Left lung (tissue), 10 donors: Measurements from ENCODE around the gene WBP1. TPM values are rescaled to one million over a fixed set of nuclear protein-coding genes. Genes with fewer than 3 reads are reported as not detected.

ENCODE experiments used
- ATAC-seq: fragments of 200-7000 bp; cut with Tn5 transposase; one replicate; pipeline ENCODE4 v1.9.1; 2020; ENCODE audit warnings: moderate library complexity
- DNase-seq, 4 donors: peaks; one replicate each; pipeline ENCODE4 v3.0.0-alpha.2; 2013 to 2020
- H3K27ac ChIP-seq, 2 donors: fragments of 200-600 bp; sonication (generic) in 1 of 2; one replicate each; pipeline versions ENCODE4 v1.5.0 to v1.8.0; 2020 to 2021
- H3K27me3 ChIP-seq, 2 donors: fragments of 200-600 bp; sonication (generic) in 1 of 2; one replicate each; pipeline versions ENCODE4 v1.5.0 to v1.8.0; 2020 to 2021
- H3K36me3 ChIP-seq, 2 donors: fragments of 200-600 bp; sonication (generic) in 1 of 2; one replicate each; pipeline versions ENCODE4 v1.5.0 to v1.8.0; 2020 to 2021
- H3K4me1 ChIP-seq, 2 donors: fragments of 200-600 bp; one replicate each; pipeline ENCODE4 v1.8.0; 2021
- H3K4me3 ChIP-seq, 2 donors: fragments of 200-600 bp; sonication (generic) in 1 of 2; one replicate each; pipeline versions ENCODE4 v1.5.0 to v1.8.0; 2020 to 2021; ENCODE audit warnings: mild to moderate bottlenecking in 1 of 2
- H3K9me3 ChIP-seq, 2 donors: fragments of 200-600 bp; sonication (generic) in 1 of 2; one replicate each; pipeline versions ENCODE4 v1.5.0 to v1.8.0; 2020 to 2021
- CTCF ChIP-seq, 2 donors: fragments of 200-600 bp; sonication (generic) in 1 of 2; IDR thresholded peaks; one replicate each; pipeline versions ENCODE4 v1.5.0 to v1.8.0; 2021; ENCODE audit warnings: antibody characterized with exemption in 2 of 2
- intact Hi-C, 2 donors: fragments of 100-400 bp; cut with DNase I; formaldehyde crosslinking; loops; one replicate each; pipeline versions ENCODE4 v1.11.2 to v1.14.2; 2022
- polyA plus RNA-seq, 6 donors: library from polyadenylated mRNA; unstranded; fragments of 120-200 nt; gene quantifications; one replicate each; pipeline ENCODE4 v1.2.1, GENCODE V29; 2013; ENCODE audit not compliant: insufficient read length in 6 of 6
- total RNA-seq, 2 donors: library from RNA; stranded (reverse); fragmentation: NEBNext Ultra II Directional; extraction: Animal tissue kit (Norgen Biotek cat#: 25700); gene quantifications; one replicate each; pipeline ENCODE4 v1.2.1, GENCODE V29; 2021
- donor health status: DM: no; HTN: yes; CAD: no.
- donor health status: DM: no; HTN: no; CAD: no.

WBP1 gene
- total and polyA plus RNA-seq, 8 donors: 38.7 to 122 (median 108) TPM

DNA sequence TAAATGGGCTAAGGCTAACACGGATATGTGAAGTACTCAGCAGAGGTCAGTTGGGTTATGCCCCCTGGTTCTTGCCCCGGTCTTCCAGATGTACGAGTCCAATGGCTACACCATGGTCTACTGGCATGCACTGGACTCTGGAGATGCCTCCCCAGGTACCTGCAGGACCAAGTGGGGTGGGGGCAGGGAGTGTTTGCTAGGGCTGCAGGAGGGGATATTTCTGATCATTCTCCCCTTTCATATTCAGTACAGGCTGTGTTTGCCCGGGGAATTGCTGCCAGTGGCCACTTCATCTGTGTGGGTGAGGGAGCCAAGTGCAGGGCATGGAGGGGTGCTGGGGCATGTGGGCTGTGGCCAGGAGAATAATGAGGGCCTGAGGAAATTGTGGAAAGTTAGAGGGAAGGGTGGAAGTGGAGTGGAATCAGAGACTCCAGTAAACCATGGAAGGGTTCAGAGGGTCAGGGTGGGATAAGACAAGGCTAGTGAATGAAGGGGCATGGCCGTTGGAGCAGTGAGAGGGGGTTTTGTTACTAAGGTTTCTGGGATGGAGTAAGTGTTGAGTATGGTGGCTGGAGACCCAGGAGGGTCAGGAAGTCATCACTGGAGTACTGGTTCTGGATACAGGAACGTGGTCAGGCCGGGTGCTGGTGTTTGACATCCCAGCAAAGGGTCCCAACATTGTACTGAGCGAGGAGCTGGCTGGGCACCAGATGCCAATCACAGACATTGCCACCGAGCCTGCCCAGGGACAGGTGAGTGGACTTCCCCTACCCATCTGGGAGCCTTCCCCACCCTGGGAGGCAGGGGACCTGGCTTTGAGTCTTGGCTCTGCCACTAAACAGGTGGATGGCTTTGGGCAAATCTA is 34.8 kb upstream of the WBP1 start:
- H3K4me3 ChIP-seq: no peak overlapping the region
- peaks cover 0 to 7% of the 10 kb centered on the region in 2 donors for H3K27me3 ChIP-seq
- DNase-seq (no peak), ATAC-seq (no peak)
- TF ChIP-seq CTCF (IDR thresholded peaks at IDR 0.05): no peak
- intact Hi-C loops: no loop called here
- H3K27ac ChIP-seq: no peak overlapping the region
- H3K9me3 ChIP-seq: no peaks in the 10 kb centered on the region
- H3K4me1 ChIP-seq: peaks cover 4 to 17% of the 10 kb centered on the region in 2 donors
- peaks cover 0 to 38% of the 10 kb centered on the region in 2 donors for H3K36me3 ChIP-seq

GRCh38 chr2:74424139-74424992 is 33.9 kb upstream of the WBP1 start:
- Histone ChIP-seq H3K4me1 (peaks cover 4 to 17% of the 10 kb centered on the region in 2 donors), H3K27ac (no peak overlapping the region), H3K4me3 (no peak overlapping the region), H3K27me3 (peaks cover 0 to 7% of the 10 kb centered on the region in 2 donors), H3K36me3 (peaks cover 0 to 47% of the 10 kb centered on the region in 2 donors), H3K9me3 (no peaks in the 10 kb centered on the region)
- DNase-seq (no peak), ATAC-seq (no peak)
- TF ChIP-seq CTCF (IDR thresholded peaks at IDR 0.05): no peak
- intact Hi-C loops: no loop called here

GRCh38 chr2:74424995-74425406 is 33.2 kb upstream of the WBP1 start:
- H3K4me1 ChIP-seq: peaks cover 4 to 17% of the 10 kb centered on the region in 2 donors
- no peak overlapping the region for H3K27ac ChIP-seq
- peaks cover 0 to 7% of the 10 kb centered on the region in 2 donors for H3K27me3 ChIP-seq
- no peak overlapping the region for H3K4me3 ChIP-seq
- TF ChIP-seq CTCF (IDR thresholded peaks at IDR 0.05): no peak
- intact Hi-C loops: no loop called here
- H3K36me3 ChIP-seq: peaks cover 0 to 54% of the 10 kb centered on the region in 2 donors
- no peaks in the 10 kb centered on the region for H3K9me3 ChIP-seq
- DNase-seq: no peak
- no peak for ATAC-seq

DNA sequence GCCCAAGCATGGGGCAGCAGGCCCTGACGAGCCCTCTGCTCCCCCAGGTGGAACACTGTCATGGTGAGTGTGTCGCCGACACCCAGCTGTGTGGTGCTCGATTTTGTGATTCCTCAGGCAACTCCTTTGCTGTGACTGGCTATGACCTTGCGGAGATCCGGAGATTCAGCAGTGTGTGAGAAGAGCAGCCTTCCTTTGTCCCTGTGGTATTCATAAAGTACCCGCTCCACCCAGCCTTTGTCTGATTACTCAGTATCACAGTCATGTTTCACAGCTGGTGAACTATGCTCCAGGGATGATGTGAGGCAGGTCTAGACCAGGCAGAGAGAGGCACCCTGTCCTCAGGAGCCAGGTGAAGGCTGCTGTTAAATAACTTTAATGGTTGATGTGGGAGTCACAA is 32.7 kb upstream of the WBP1 start:
- H3K27me3 ChIP-seq: peaks cover 0 to 7% of the 10 kb centered on the region in 2 donors
- peaks cover 4 to 17% of the 10 kb centered on the region in 2 donors for H3K4me1 ChIP-seq
- intact Hi-C loops: no loop called here
- H3K27ac ChIP-seq: no peak overlapping the region
- peaks cover 0 to 59% of the 10 kb centered on the region in 2 donors for H3K36me3 ChIP-seq
- H3K4me3 ChIP-seq: no peak overlapping the region
- no peak for TF ChIP-seq CTCF (IDR thresholded peaks at IDR 0.05)
- no peak for ATAC-seq
- DNase-seq: no peak
- H3K9me3 ChIP-seq: no peaks in the 10 kb centered on the region
